GM19193 (cell line): ENCODE data around the gene FAM169A.

ENCODE experiments used
- POLR2A ChIP-seq: IDR thresholded peaks from 4 replicates; pipeline ENCODE4 v1.6.1; 2011; ENCODE audit not compliant: insufficient read depth, insufficient read length; ENCODE audit errors: extremely low read depth

The FAM169A gene

GRCh38 chr5:74833537-74834266, 32.5 kb downstream of the FAM169A start:
- no peak for TF ChIP-seq POLR2A

DNA sequence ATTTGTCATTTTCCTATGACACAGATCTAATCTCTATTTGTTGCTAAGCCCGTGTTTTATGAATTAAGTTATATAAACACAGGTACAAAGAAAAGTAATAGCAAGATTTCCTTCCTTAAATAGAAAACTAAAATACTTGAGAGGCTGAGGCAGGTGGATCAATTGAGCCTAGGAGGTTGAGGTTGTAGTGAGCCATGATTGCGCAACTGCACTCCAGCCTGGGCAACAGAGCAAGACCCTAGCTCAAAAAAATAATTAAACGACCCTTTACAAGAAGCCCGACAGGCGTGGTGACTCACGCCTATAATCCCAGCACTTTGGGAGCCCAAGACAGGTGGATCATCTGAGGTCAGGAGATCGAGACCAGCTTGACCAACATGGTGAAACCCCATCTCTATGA, 36.8 kb downstream of the FAM169A start:
- TF ChIP-seq POLR2A, result no peak

- TF ChIP-seq POLR2A, result no peak
Measured at GRCh38 chr5:74822288-74822687, 43.9 kb downstream of the FAM169A start.

- no peak for TF ChIP-seq POLR2A
Measured at GRCh38 chr5:74816875-74817274, 49.3 kb downstream of the FAM169A start.

DNA sequence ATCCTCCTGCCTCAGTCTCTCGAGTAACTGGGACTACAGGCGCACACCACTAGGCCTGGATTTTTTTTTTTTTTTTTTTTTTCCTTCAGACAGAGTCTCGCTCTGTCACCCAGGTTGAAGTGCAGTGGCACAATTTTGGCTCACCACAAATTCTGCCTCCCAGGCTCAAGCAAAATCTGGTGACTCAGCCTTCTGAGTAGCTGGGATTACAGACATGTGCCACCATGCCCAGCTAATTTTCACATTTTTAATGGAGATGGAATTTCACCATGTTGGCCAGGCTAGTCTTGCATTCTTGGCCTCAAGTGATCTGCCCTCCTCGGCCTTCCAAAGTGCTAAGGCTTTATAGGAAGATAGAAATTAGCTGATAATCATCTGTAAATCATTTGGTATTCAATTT, 55.3 kb downstream of the FAM169A start:
- TF ChIP-seq POLR2A, result no peak

DNA sequence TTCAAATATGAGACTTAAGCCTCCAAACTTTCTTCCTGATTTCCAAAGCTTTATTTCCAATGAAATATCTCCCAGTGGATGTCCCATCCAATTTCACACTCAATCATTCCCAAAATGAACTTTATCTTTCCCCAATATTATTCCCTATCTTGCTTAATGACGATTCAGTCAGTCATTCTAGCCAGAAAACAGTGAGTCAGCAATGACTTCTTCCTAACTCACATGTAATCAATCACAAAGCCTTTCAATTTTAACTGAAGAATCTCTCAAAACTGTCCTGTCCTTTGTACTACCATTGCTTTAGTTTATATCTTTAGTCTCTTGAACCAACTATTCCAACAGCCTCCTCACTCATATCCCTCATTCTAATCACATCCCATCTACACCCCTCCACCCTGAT, 64.2 kb downstream of the FAM169A start:
- no peak for TF ChIP-seq POLR2A

- no peak for TF ChIP-seq POLR2A
Measured at GRCh38 chr5:74801197-74801596, 65.0 kb downstream of the FAM169A start.

GRCh38 chr5:74798977-74799911, 66.9 kb downstream of the FAM169A start:
- no peak for TF ChIP-seq POLR2A

- TF ChIP-seq POLR2A, result no peak
Measured at GRCh38 chr5:74787424-74787823, 78.8 kb downstream of the FAM169A start.

GRCh38 chr5:74786851-74787250, 79.3 kb downstream of the FAM169A start:
- no peak for TF ChIP-seq POLR2A

DNA sequence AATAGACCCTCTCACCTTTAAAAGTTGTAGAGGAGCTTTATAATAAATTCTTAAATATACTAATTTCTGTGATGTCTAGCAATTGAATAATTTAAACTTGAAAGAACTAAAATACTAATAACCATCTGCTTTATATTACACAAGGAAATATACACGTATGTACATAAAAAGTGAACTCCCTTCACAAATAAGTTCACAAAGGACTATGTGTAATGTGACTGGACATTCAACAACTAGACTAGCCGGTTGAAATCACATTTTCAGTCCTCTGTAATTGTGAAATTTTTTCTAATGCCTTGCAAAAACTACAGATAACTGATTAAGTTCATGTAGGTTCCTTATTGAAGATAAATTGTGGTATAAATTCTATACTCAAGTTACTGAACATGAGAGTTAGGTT, 87.6 kb downstream of the FAM169A start:
- no peak for TF ChIP-seq POLR2A

- no peak for TF ChIP-seq POLR2A
Measured at GRCh38 chr5:74772359-74772758, 93.8 kb downstream of the FAM169A start.

DNA sequence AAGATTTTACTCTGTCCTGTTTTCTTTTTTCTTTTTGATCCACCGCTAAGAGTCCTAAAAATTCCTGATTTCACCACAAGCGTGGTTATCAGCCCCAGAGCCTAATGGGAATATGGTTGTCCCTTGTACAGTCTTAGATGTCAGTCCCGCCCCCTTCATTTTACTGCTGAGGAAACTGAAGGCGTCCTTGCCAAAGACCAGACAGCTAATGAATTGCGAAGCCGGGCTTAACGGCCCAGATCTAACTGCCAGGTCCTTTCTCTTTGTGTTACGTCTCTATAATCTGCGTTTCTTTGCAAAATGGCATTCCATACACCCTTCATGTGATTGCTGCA, 98.6 kb downstream of the FAM169A start:
- no peak for TF ChIP-seq POLR2A

DNA sequence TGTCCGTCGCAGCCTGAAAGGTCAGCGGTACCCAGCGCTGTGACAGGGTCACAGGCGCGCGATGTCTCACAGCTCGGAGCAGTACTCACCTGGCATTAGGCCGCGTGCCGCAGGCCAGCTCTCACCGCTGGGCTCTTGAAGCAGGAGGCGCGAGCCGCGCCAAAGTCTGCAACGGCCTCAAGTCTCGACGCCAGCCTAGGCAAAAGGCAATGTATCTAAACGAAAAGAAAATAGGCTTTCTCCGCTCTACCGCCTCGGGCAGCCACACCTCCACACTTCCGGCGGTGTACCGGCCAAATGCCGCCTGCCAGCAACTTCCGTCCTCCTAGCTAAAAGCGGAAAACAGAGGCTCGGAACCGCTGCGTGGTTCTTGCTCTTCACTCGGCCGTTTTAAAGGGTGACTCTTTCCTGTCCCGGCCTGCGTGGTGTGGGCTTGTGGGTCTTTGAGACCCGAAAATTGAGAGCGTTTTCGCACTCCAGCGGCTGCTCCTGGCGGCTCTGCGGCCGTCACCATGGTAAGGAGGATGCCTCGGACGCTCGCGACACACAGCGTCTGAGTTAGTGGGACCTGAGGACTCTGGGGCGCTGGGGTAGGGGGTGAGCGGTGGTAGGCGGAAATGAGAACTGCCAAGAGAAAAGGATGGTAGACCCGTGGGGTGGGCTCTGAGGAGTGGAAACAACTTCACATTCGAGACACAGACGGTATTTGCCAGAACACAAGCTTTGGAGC, 99.2 kb downstream of the FAM169A start, which contains the start of the genes GFM2 and NSA2:
Gene GFM2, minus strand, starts transcription at position 269 of the 730 bp plus-strand sequence. CDS start 3,375 bp downstream, outside the sequence.
Gene NSA2, plus strand, starts transcription at position 401 of the 730 bp plus-strand sequence. Its CDS starts 112 bp downstream, at position 513.
- peak; percentile 74 for TF ChIP-seq POLR2A

- no peak for TF ChIP-seq POLR2A
Measured at GRCh38 chr5:74766418-74766848, 99.8 kb downstream of the FAM169A start.
